ENCODE data around the gene TMEM203.
"Not testable (repeated sequence)": the region's sequence is repeated elsewhere in the genome, so short reads cannot be mapped to it uniquely, and the experiment has no call there.

TMEM203 gene

GRCh38 chr9:137241490-137242268, 36.2 kb upstream of the TMEM203 start:
- DNase-seq, result peak; percentile 48

GRCh38 chr9:137240841-137241489, 35.5 kb upstream of the TMEM203 start, which contains the start of gene TUBB4B:
TSS of gene TUBB4B (plus strand) at chr9:137241287. CDS start at chr9:137241361, 74 bp downstream.
- peak; percentile 100 for DNase-seq

GRCh38 chr9:137240318-137240840, 34.9 kb upstream of the TMEM203 start:
- DNase-seq, result peak; percentile 60

GRCh38 chr9:137239541-137240200, 34.2 kb upstream of the TMEM203 start:
- not testable (repeated sequence) for DNase-seq

GRCh38 chr9:137237759-137238726, 32.6 kb upstream of the TMEM203 start:
- DNase-seq, result no peak

- no peak for DNase-seq
These were observed 31.5 kb upstream of the TMEM203 start for GRCh38 chr9:137236936-137237421.

- DNase-seq, result peak; percentile 76
These were observed 30.9 kb upstream of the TMEM203 start for GRCh38 chr9:137236238-137236935.

GRCh38 chr9:137235424-137236237, 30.2 kb upstream of the TMEM203 start:
- DNase-seq, result no peak

GRCh38 chr9:137234758-137235423, 29.4 kb upstream of the TMEM203 start:
- no peak for DNase-seq

- no peak for DNase-seq
These were observed 28.7 kb upstream of the TMEM203 start for GRCh38 chr9:137234055-137234697.

GRCh38 chr9:137233143-137233980, 27.9 kb upstream of the TMEM203 start:
- DNase-seq, result no peak

- no peak for DNase-seq
These were observed 27.1 kb upstream of the TMEM203 start for GRCh38 chr9:137232510-137232909.

GRCh38 chr9:137232101-137232500, 26.7 kb upstream of the TMEM203 start:
- DNase-seq, result no peak

GRCh38 chr9:137231372-137232039, 26.1 kb upstream of the TMEM203 start:
- DNase-seq, result no peak

GRCh38 chr9:137230705-137231371, 25.4 kb upstream of the TMEM203 start, which contains the start of gene SLC34A3:
TSS of gene SLC34A3 (plus strand) at chr9:137230901. CDS start at chr9:137231703, 802 bp downstream.
- no peak for DNase-seq

GRCh38 chr9:137229903-137230704, 24.7 kb upstream of the TMEM203 start:
- no peak for DNase-seq

All from fibroblast of skin of right quadriceps (primary cell).